Caco-2 (cell line): Measurements from ENCODE around the gene NPAS3. TPM values are rescaled to one million over a fixed set of nuclear protein-coding genes. Genes with fewer than 3 reads are reported as not detected.

Source experiments
- BruUV-seq: library from RNA; stranded (reverse); fragments of 400-500 nt; replicated peaks from 2 replicates; lab custom pipeline; 2021; lab: Mats Ljungman, UMichigan
- CTCF ChIA-PET: fragments of 300-600 bp; sonication (Branson Sonifier 250); formaldehyde crosslinking; loops from one replicate; lab custom pipeline; 2022; ENCODE audit warnings: antibody characterized with exemption; lab: Charles Lee
- POLR2A ChIA-PET: fragments of 300-600 bp; sonication (Branson Sonifier 250); formaldehyde crosslinking; loops from one replicate; lab custom pipeline; 2022; ENCODE audit warnings: antibody characterized with exemption; lab: Charles Lee
- DNase-seq, 2 experiments: peaks; one replicate each; pipeline versions ENCODE4 v3.0.0 to v3.0.0-alpha.2; 2020 to 2022
- H3K27me3 ChIP-seq: replicated peaks from 2 replicates; pipeline ENCODE4 v1.6.0; 2011; ENCODE audit warnings: low read length; ENCODE audit not compliant: control insufficient read depth, insufficient read depth
- H3K36me3 ChIP-seq: 2 replicates; pipeline ENCODE4 v1.5.1; 2011; ENCODE audit warnings: low read length; ENCODE audit not compliant: control insufficient read depth, insufficient read depth
- H3K4me1 ChIP-seq: fragments of 250-450 bp; sonication (Bioruptor Pico); 2 replicates; pipeline ENCODE4 v1.5.1; 2020; ENCODE audit warnings: mild to moderate bottlenecking
- H3K4me3 ChIP-seq: 2 replicates; pipeline ENCODE4 v1.5.1; 2011; ENCODE audit warnings: low read depth, mild to moderate bottlenecking, control low read depth, low read length
- H3K9me3 ChIP-seq: fragments of 250-450 bp; sonication (Bioruptor Pico); 2 replicates; pipeline ENCODE4 v1.5.1; 2020; ENCODE audit warnings: mild to moderate bottlenecking, moderate library complexity
- H3K27ac Mint-ChIP-seq: one replicate; pipeline ENCODE4 v1.8.0; 2022; ENCODE audit warnings: mixed read lengths; ENCODE audit not compliant: unreplicated experiment
- H3K27me3 Mint-ChIP-seq: one replicate; pipeline ENCODE4 v1.8.0; 2022; ENCODE audit warnings: mixed read lengths; ENCODE audit not compliant: insufficient read depth, unreplicated experiment
- H3K36me3 Mint-ChIP-seq: one replicate; pipeline ENCODE4 v1.8.0; 2022; ENCODE audit warnings: mild to moderate bottlenecking, mixed read lengths; ENCODE audit not compliant: insufficient read depth, unreplicated experiment
- H3K4me1 Mint-ChIP-seq: one replicate; pipeline ENCODE4 v1.8.0; 2022; ENCODE audit warnings: low read depth, mixed read lengths; ENCODE audit not compliant: unreplicated experiment
- H3K4me3 Mint-ChIP-seq: one replicate; pipeline ENCODE4 v1.8.0; 2022; ENCODE audit warnings: mild to moderate bottlenecking, moderate library complexity, mixed read lengths; ENCODE audit not compliant: unreplicated experiment
- H3K9me3 Mint-ChIP-seq: one replicate; pipeline ENCODE4 v1.8.0; 2022; ENCODE audit warnings: mixed read lengths; ENCODE audit not compliant: unreplicated experiment
- CTCF ChIP-seq, 2 experiments: fragments of 200-600 bp in 1 of 2; IDR thresholded peaks; 1 replicate in 1 of 2; 2 replicates in 1 of 2; pipeline versions ENCODE4 v1.5.1 to v1.8.0; 2011 to 2022; ENCODE audit warnings: antibody characterized with exemption in 1 of 2, control low read depth in 1 of 2, inconsistent platforms in 1 of 2, low read depth in 1 of 2, low read length in 1 of 2, mild to moderate bottlenecking in 1 of 2, moderate library complexity in 1 of 2; ENCODE audit not compliant: insufficient read depth in 1 of 2, severe bottlenecking in 1 of 2, unreplicated experiment in 1 of 2
- intact Hi-C: fragments of 100-400 bp; cut with micrococcal nuclease; formaldehyde crosslinking; loops from one replicate; pipeline ENCODE4 v1.10.0; 2022; ENCODE audit not compliant: unreplicated experiment
- total RNA-seq: library from RNA; stranded (reverse); gene quantifications from 2 replicates; pipeline ENCODE4 v1.2.3, GENCODE V29; 2022

The NPAS3 gene
- total RNA-seq, 1 experiment from 2014 or later = not detected

- Histone ChIP-seq H3K36me3 (no peaks in the 10 kb centered on the region), H3K27me3 (no peaks in the 10 kb centered on the region), H3K4me1 (no peaks in the 10 kb centered on the region), H3K4me3 (no peak overlapping the region), H3K9me3 (no peaks in the 10 kb centered on the region)
- intact Hi-C loops = no loop called here
- no peak for DNase-seq
- POLR2A ChIA-PET = no interaction called here
- no peak for TF ChIP-seq CTCF (IDR thresholded peaks at IDR 0.05; ENCODE audit: insufficient read depth in 1 of 2, low read depth in 1 of 2, low read length in 1 of 2, severe bottlenecking in 1 of 2, unreplicated experiment in 1 of 2)
- H3K27me3 Mint-ChIP-seq = peaks cover 30% of the 10 kb centered on the region
- BruUV-seq = no TSS peak
- CTCF ChIA-PET = no interaction called here
- no peaks in the 10 kb centered on the region for H3K4me1 Mint-ChIP-seq
- H3K9me3 Mint-ChIP-seq = no peaks in the 10 kb centered on the region
- no peaks in the 10 kb centered on the region for H3K36me3 Mint-ChIP-seq
- H3K27ac Mint-ChIP-seq = no peak overlapping the region
- H3K4me3 Mint-ChIP-seq = no peak overlapping the region
Observed at GRCh38 chr14:33505963-33506329, 567.3 kb downstream of the NPAS3 start.

- intact Hi-C loops = no loop called here
- Histone ChIP-seq H3K9me3 (no peaks in the 10 kb centered on the region), H3K36me3 (no peaks in the 10 kb centered on the region), H3K4me3 (no peak overlapping the region), H3K27me3 (no peaks in the 10 kb centered on the region), H3K4me1 (no peaks in the 10 kb centered on the region)
- no peak overlapping the region for H3K4me3 Mint-ChIP-seq
- no peaks in the 10 kb centered on the region for H3K36me3 Mint-ChIP-seq
- no TSS peak for BruUV-seq
- no peak overlapping the region for H3K27ac Mint-ChIP-seq
- ChIA-PET CTCF (no interaction called here), POLR2A (no interaction called here)
- no peak for TF ChIP-seq CTCF (IDR thresholded peaks at IDR 0.05; ENCODE audit: insufficient read depth in 1 of 2, low read depth in 1 of 2, low read length in 1 of 2, severe bottlenecking in 1 of 2, unreplicated experiment in 1 of 2)
- no peak for DNase-seq
- no peaks in the 10 kb centered on the region for H3K4me1 Mint-ChIP-seq
- H3K9me3 Mint-ChIP-seq = no peaks in the 10 kb centered on the region
- H3K27me3 Mint-ChIP-seq = peaks cover 15% of the 10 kb centered on the region
Observed at GRCh38 chr14:33508126-33509062, 569.7 kb downstream of the NPAS3 start.

GRCh38 chr14:33509454-33509853 lies 570.8 kb downstream of the NPAS3 start:
- H3K4me1 ChIP-seq = no peaks in the 10 kb centered on the region
- CTCF ChIA-PET = no interaction called here
- POLR2A ChIA-PET = no interaction called here
- intact Hi-C loops = no loop called here
- no peaks in the 10 kb centered on the region for H3K9me3 ChIP-seq
- BruUV-seq = no TSS peak
- no peaks in the 10 kb centered on the region for H3K36me3 ChIP-seq
- Mint-ChIP-seq H3K36me3 (no peaks in the 10 kb centered on the region), H3K4me3 (no peak overlapping the region), H3K4me1 (no peaks in the 10 kb centered on the region), H3K9me3 (no peaks in the 10 kb centered on the region), H3K27ac (no peak overlapping the region), H3K27me3 (peaks cover 14% of the 10 kb centered on the region)
- H3K27me3 ChIP-seq = no peaks in the 10 kb centered on the region
- DNase-seq = no peak
- no peak overlapping the region for H3K4me3 ChIP-seq
- TF ChIP-seq CTCF (IDR thresholded peaks at IDR 0.05; ENCODE audit: insufficient read depth in 1 of 2, low read depth in 1 of 2, low read length in 1 of 2, severe bottlenecking in 1 of 2, unreplicated experiment in 1 of 2) = no peak
